GM12878 (cell line): Measurements from ENCODE around the gene ATP13A5. TPM values are rescaled to one million over a fixed set of nuclear protein-coding genes. Genes with fewer than 3 reads are reported as not detected.

ENCODE experiments used
- ATAC-seq: fragments of 200-7000 bp; cut with Tn5 transposase; 3 replicates; pipeline ENCODE4 v1.9.1; 2020; ENCODE audit warnings: mild to moderate bottlenecking, moderate library complexity
- BruUV-seq: library from RNA; stranded (reverse); fragments of 400-500 nt; replicated peaks from 2 replicates; lab custom pipeline; 2021; lab: Mats Ljungman, UMichigan
- CTCF ChIA-PET: fragments of 300-600 bp; sonication (Branson Sonifier 250); formaldehyde crosslinking; extraction: SDS; loops from one replicate; lab custom pipeline; 2021; ENCODE audit warnings: inconsistent platforms; lab: Yijun Ruan, JAX
- POLR2A ChIA-PET: fragments of 350-600 bp; formaldehyde crosslinking; extraction: SDS; loops from one replicate; lab custom pipeline; 2021; ENCODE audit warnings: inconsistent platforms; lab: Charles Lee
- RAD21 ChIA-PET: fragments of 300-600 bp; sonication (Branson Sonifier 250); formaldehyde crosslinking; loops from one replicate; lab custom pipeline; 2023; ENCODE audit warnings: antibody characterized with exemption; ENCODE audit not compliant: unreplicated experiment; lab: Charles Lee
- SMC1A ChIA-PET: fragments of 300-600 bp; sonication (Branson Sonifier 250); formaldehyde crosslinking; loops from one replicate; lab custom pipeline; 2023; ENCODE audit not compliant: unreplicated experiment, uncharacterized antibody; lab: Charles Lee
- DNase-seq: peaks from one replicate; pipeline ENCODE4 v3.0.0-alpha.2; 2011; ENCODE audit warnings: low read depth, low spot score
- FAIRE-seq: peaks from 3 replicates; lab custom pipeline; 2011; peaks lifted over from hg19 to GRCh38; lab: Jason Lieb, UNC
- H2AFZ ChIP-seq: 2 replicates; pipeline ENCODE4 v1.6.0; 2011; ENCODE audit warnings: low read depth, low read length, control low read depth; ENCODE audit not compliant: control insufficient read depth
- H3K27ac ChIP-seq: 2 replicates; pipeline ENCODE4 v1.5.1; 2011; ENCODE audit warnings: control low read depth; ENCODE audit not compliant: control insufficient read depth, insufficient read depth
- H3K27me3 ChIP-seq, 2 experiments: replicated peaks in 1 of 2; 2 replicates each; pipeline versions ENCODE4 v1.6.0 to v1.6.1; 2011; ENCODE audit warnings: low read length in 1 of 2; ENCODE audit not compliant: control insufficient read depth in 2 of 2, insufficient read depth in 2 of 2
- H3K36me3 ChIP-seq, 2 experiments: 2 replicates each; pipeline ENCODE4 v1.5.1; 2011; ENCODE audit warnings: low read length in 1 of 2; ENCODE audit not compliant: control insufficient read depth in 2 of 2, insufficient read depth in 2 of 2
- H3K4me1 ChIP-seq: 2 replicates; pipeline ENCODE4 v1.6.1; 2011; ENCODE audit warnings: mild to moderate bottlenecking, low read length, moderate library complexity, mixed read lengths; ENCODE audit not compliant: control insufficient read depth, insufficient read depth
- H3K4me2 ChIP-seq: 2 replicates; pipeline ENCODE4 v1.6.0; 2011; ENCODE audit warnings: control low read depth; ENCODE audit not compliant: control insufficient read depth, insufficient read depth
- H3K4me3 ChIP-seq: fragments of 200-600 bp; sonication (generic); 2 replicates; pipeline ENCODE4 v1.5.1; 2016
- H3K79me2 ChIP-seq: 2 replicates; pipeline ENCODE4 v1.6.0; 2011; ENCODE audit warnings: low read length; ENCODE audit not compliant: control insufficient read depth, insufficient read depth
- H3K9ac ChIP-seq: 2 replicates; pipeline ENCODE4 v1.8.0; 2011; ENCODE audit warnings: low read length, control low read depth, mixed read lengths; ENCODE audit not compliant: control insufficient read depth, insufficient read depth
- H3K9me3 ChIP-seq: replicated peaks from 3 replicates; pipeline ENCODE4 v1.5.1; 2011; ENCODE audit warnings: mild to moderate bottlenecking, low read length; ENCODE audit not compliant: control insufficient read depth, insufficient read depth
- H4K20me1 ChIP-seq: 2 replicates; pipeline ENCODE4 v1.6.0; 2011; ENCODE audit not compliant: control insufficient read depth, insufficient read depth
- CEBPB ChIP-seq, 2 experiments: fragments of 150-350 bp in 1 of 2; IDR thresholded peaks; 2 replicates each; pipeline ENCODE4 v1.6.1; 2012 to 2014; ENCODE audit warnings: low read depth in 2 of 2, low read length in 2 of 2, borderline replicate concordance in 1 of 2, inconsistent platforms in 1 of 2
- PAX5 ChIP-seq: IDR thresholded peaks from 2 replicates; pipeline ENCODE4 v1.6.1; 2011; ENCODE audit warnings: low read depth, low read length, borderline replicate concordance
- PAX8 ChIP-seq: fragments of 450-650 bp; IDR thresholded peaks from 2 replicates; pipeline ENCODE4 v1.6.1; 2017; ENCODE audit warnings: mild to moderate bottlenecking, moderate library complexity
- PBX3 ChIP-seq: IDR thresholded peaks from 2 replicates; pipeline ENCODE4 v1.6.1; 2011; ENCODE audit warnings: mild to moderate bottlenecking, low read depth, low read length, moderate library complexity; ENCODE audit not compliant: insufficient replicate concordance
- PML ChIP-seq: IDR thresholded peaks from 2 replicates; pipeline ENCODE4 v1.6.1; 2012; ENCODE audit warnings: low read length, inconsistent platforms
- SUZ12 ChIP-seq: fragments of 200-600 bp; sonication (generic); IDR thresholded peaks from one replicate; pipeline ENCODE4 v1.6.1; 2018; ENCODE audit warnings: antibody characterized with exemption, mild to moderate bottlenecking; ENCODE audit not compliant: unreplicated experiment
- TAF1 ChIP-seq: IDR thresholded peaks from 2 replicates; pipeline ENCODE4 v1.6.1; 2011; ENCODE audit warnings: mild to moderate bottlenecking, low read depth, low read length, borderline replicate concordance
- TCF12 ChIP-seq: IDR thresholded peaks from 2 replicates; pipeline ENCODE4 v1.6.1; 2011; ENCODE audit warnings: low read depth, mild to moderate bottlenecking, low read length
- ZNF274 ChIP-seq: IDR thresholded peaks from one replicate; pipeline ENCODE4 v1.8.0; 2011; ENCODE audit not compliant: insufficient read length, insufficient read depth
- WGBS: methylation state at CpG from one replicate; pipeline ENCODE4 v1.1.6; 2016; ENCODE audit warnings: low lambda C conversion rate; ENCODE audit not compliant: insufficient replicate concordance, insufficient coverage; ENCODE audit errors: missing lambda C conversion rate; 5-methylcytosine and 5-hydroxymethylcytosine counted together
- in situ Hi-C: fragments of 300-500 bp; cut with MboI; formaldehyde crosslinking; loops from 9 replicates; pipeline ENCODE4 v1.14.3; 2018; ENCODE audit warnings: mixed read lengths
- intact Hi-C: fragments of 100-400 bp; cut with micrococcal nuclease; formaldehyde crosslinking; loops from one replicate; pipeline ENCODE4 v1.14.2; 2022; ENCODE audit not compliant: unreplicated experiment
- polyA plus RNA-seq, 11 experiments: library from polyadenylated mRNA; depleted of rRNA in 4 of 11; unstranded in 6 of 11; stranded (reverse) in 5 of 11; fragments of >200 nt; fragmentation: Nextera tagmentation in 4 of 11; fragmentation: Illumina TruSeq in 1 of 11; extraction: Ambion mirVana in 4 of 11; extraction: Trizol in 1 of 11; gene quantifications; 1 replicate in 1 of 11; 2 replicates in 10 of 11; pipeline versions ENCODE4 v1.2.1 to v1.2.3, GENCODE V29; 2011 to 2016; ENCODE audit warnings: inconsistent platforms in 2 of 11, missing spikeins in 2 of 11, low read depth in 1 of 11
- total RNA-seq, 4 experiments: library from RNA; depleted of rRNA in 3 of 4; stranded (reverse); fragments of >200 nt in 3 of 4; fragmentation: Illumina TruSeq in 1 of 4; extraction: Trizol in 1 of 4; gene quantifications; 2 replicates each; pipeline versions ENCODE4 v1.2.1 to v1.2.3, GENCODE V29; 2013 to 2021

Gene ATP13A5
- total and polyA plus RNA-seq, 10 of the 15 experiments (the other 5 are each of a cell fraction or from before 2014, with no cell fraction given): not detected

GRCh38 chr3:193228206-193228605 lies 150.3 kb downstream of the ATP13A5 start:
- CTCF ChIA-PET: no interaction called here
- Histone ChIP-seq H3K79me2 (no peaks in the 10 kb centered on the region), H3K36me3 (no peaks in the 10 kb centered on the region), H3K9me3 (no peaks in the 10 kb centered on the region), H3K4me3 (no peak overlapping the region)
- BruUV-seq: no TSS peak
- FAIRE-seq: no peak
- TF ChIP-seq SUZ12: no peak
- no peak for TF ChIP-seq ZNF274
- no peak for TF ChIP-seq PAX8
- no peak for TF ChIP-seq TAF1
- no peak for TF ChIP-seq PBX3
- no peak for TF ChIP-seq TCF12
- no peak for TF ChIP-seq CEBPB (IDR thresholded peaks at IDR 0.05; ENCODE audit: borderline replicate concordance in 1 of 2, low read depth in 2 of 2, low read length in 2 of 2)
- no peak for TF ChIP-seq PAX5
- TF ChIP-seq PML: no peak
- TF ChIP-seq, all 136 proteins: peak for 0
- H3K4me2 ChIP-seq: no peak overlapping the region
- SMC1A ChIA-PET: no interaction called here
- intact Hi-C loops: no loop called here
- POLR2A ChIA-PET: no interaction called here
- peaks cover 0 to 3% of the 10 kb centered on the region in 2 experiments; a peak in 2 of 4 replicates for H3K27me3 ChIP-seq
- DNase-seq (no peak), ATAC-seq (no peak)
- in situ Hi-C loops: no loop called here
- no peak overlapping the region for H3K27ac ChIP-seq
- RAD21 ChIA-PET: no interaction called here
- H3K4me1 ChIP-seq: no peaks in the 10 kb centered on the region
- H4K20me1 ChIP-seq: no peaks in the 10 kb centered on the region
- H3K9ac ChIP-seq: no peak overlapping the region
- no peak overlapping the region for H2AFZ ChIP-seq
- WGBS: 16% methylated on average over 6 of the region's 6 CpGs
